ENCODE measurements around the gene NTN5.
"Not testable (repeated sequence)": the region's sequence is repeated elsewhere in the genome, so short reads cannot be mapped to it uniquely, and the experiment has no call there.

NTN5 gene

DNA sequence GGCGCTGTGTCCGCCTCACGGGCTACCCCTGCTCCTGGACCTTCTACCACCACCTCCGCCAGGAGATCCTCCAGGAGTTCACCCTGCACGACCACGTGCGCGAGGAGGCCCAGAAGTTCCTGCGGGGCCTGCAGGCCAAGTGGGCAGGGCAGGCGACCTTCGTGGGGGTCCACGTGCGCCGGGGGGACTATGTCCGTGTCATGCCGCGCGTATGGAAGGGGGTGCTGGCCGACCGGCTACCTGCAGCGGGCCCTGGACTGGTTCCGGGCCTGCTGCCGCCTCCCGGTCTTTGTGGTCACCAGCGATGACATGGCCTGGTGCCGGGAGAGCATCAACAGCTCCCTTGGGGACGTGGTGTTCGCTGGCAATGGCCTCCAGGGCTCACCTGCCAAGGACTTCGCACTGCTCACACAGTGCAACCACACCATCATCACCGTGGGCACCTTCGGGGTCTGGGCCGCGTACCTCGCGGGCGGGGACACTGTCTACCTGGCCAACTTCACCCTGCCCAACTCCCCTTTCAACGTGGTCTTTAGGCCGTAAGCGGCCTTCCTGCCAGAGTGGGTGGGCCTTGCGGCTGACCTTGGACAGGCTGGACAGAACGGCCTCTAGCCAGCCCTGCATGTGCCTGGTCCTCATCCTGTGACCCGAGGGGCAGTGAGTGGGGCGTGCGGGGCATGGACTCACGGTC lies 7.8 kb upstream of the NTN5 start:
- DNase-seq, result no peak
- no peaks in the 10 kb centered on the region for H3K36me3 ChIP-seq
- TF ChIP-seq, protein P1, sequence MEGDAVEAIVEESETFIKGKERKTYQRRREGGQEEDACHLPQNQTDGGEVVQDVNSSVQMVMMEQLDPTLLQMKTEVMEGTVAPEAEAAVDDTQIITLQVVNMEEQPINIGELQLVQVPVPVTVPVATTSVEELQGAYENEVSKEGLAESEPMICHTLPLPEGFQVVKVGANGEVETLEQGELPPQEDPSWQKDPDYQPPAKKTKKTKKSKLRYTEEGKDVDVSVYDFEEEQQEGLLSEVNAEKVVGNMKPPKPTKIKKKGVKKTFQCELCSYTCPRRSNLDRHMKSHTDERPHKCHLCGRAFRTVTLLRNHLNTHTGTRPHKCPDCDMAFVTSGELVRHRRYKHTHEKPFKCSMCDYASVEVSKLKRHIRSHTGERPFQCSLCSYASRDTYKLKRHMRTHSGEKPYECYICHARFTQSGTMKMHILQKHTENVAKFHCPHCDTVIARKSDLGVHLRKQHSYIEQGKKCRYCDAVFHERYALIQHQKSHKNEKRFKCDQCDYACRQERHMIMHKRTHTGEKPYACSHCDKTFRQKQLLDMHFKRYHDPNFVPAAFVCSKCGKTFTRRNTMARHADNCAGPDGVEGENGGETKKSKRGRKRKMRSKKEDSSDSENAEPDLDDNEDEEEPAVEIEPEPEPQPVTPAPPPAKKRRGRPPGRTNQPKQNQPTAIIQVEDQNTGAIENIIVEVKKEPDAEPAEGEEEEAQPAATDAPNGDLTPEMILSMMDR (IDR thresholded peaks at IDR 0.05; ENCODE audit: low read depth, low read length), result no peak
- H3K27me3 ChIP-seq, result no peaks in the 10 kb centered on the region
- H3K4me1 ChIP-seq, result peaks cover 2% of the 10 kb centered on the region; the same call in 1 of the 2 replicates
- H3K4me3 ChIP-seq (ENCODE audit: low read depth, low read length), result no peak overlapping the region
- no peaks in the 10 kb centered on the region for H3K9me3 ChIP-seq

DNA sequence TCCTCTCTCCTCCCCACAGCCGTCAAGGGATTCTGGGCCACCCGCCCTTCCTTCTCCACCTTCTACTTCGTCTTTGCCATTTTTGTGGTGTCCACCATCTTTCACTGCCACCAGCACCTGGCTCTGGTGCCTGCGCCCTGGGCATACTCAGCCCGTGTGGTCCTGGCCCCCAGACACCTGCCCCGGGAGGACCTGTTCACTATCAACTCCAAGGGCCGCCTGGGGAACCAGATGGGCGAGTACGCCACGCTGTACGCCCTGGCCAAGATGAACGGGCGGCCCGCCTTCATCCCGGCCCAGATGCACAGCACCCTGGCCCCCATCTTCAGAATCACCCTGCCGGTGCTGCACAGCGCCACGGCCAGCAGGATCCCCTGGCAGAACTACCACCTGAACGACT lies 7.2 kb upstream of the NTN5 start:
- H3K27me3 ChIP-seq; H3K36me3 ChIP-seq; H3K4me1 ChIP-seq; H3K4me3 ChIP-seq (ENCODE audit: low read depth, low read length); DNase-seq; H3K9me3 ChIP-seq: not testable (repeated sequence)

DNA sequence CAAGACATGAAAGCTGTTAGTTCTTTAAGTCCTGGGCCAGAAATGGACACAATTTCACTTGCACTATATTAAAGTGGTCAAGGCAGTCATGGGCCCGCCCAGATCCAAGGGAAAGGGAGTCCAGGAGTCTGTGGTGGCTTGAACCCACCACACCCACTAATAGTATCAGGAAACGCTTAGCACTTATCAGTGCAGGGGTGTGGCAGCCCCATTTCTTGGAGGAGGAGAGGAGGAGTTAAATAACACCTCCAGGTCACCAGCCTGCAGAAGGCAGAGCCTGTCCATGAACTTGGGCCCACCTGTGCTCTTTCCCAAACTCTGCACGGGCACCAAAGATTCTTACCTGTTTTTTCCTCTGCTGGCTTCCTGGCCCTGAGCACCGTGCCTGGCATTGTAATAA lies 5.4 kb upstream of the NTN5 start:
- no peaks in the 10 kb centered on the region for H3K9me3 ChIP-seq
- TF ChIP-seq, protein P1 (IDR thresholded peaks at IDR 0.05; ENCODE audit: low read depth, low read length), result no peak
- no peaks in the 10 kb centered on the region for H3K36me3 ChIP-seq
- DNase-seq, result no peak
- H3K4me1 ChIP-seq, result peaks cover 4% of the 10 kb centered on the region; the same call in 1 of the 2 replicates
- H3K4me3 ChIP-seq (ENCODE audit: low read depth, low read length), result no peak overlapping the region
- no peaks in the 10 kb centered on the region for H3K27me3 ChIP-seq

DNA sequence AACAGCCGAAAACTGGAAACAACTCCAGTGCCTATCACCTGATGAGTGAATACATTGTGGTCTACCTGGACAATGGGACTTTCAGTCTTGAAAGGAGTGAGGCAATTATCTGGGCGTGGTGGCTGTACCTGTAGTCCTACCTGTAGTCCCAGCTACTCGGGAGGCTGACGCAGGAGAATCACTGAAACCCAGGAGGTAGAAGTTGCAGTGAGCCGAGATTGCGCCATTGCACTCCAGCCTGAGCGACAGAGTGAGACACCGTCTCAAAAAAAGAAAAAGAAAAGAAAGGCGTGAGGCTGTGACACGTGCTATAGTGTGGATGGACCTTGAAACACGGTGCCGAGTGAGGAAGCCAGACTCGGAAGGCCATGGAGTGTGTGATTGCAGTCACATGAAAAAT lies 4.1 kb upstream of the NTN5 start:
- TF ChIP-seq, protein P1 (IDR thresholded peaks at IDR 0.05; ENCODE audit: low read depth, low read length), result no peak

DNA sequence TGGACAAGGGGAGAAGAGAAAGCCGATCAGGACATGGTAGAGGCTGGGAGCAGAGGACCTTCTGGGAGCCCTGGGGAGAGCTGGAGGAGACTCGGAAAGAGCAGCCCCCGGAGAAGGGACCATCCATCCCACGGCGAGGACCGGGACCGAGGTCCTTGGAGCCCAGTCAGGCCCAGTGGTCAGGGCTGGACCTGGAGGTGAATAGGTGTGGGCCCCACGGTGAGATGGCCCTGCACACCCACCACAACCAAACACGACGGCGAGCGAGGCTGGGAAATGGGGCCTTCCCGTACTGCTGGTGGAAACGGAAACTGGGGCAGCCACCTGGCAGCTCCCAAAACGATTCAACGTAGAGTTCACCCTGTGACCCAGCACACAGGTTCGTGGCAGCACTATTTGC lies 3.7 kb upstream of the NTN5 start:
- DNase-seq, result no peak
- Histone ChIP-seq H3K27me3 (no peaks in the 10 kb centered on the region), H3K4me1 (peaks cover 4% of the 10 kb centered on the region; the same call in 1 of the 2 replicates), H3K4me3 (ENCODE audit: low read depth, low read length) (no peak overlapping the region), H3K36me3 (no peaks in the 10 kb centered on the region), H3K9me3 (no peaks in the 10 kb centered on the region)
- TF ChIP-seq, protein P1 (IDR thresholded peaks at IDR 0.05; ENCODE audit: low read depth, low read length), result no peak

More for the DNA sequence above, 4.1 kb upstream of the NTN5 start:
- no peaks in the 10 kb centered on the region for H3K36me3 ChIP-seq
- no peaks in the 10 kb centered on the region for H3K9me3 ChIP-seq
- no peak for DNase-seq
- no peaks in the 10 kb centered on the region for H3K27me3 ChIP-seq
- H3K4me3 ChIP-seq (ENCODE audit: low read depth, low read length), result no peak overlapping the region
- peaks cover 4% of the 10 kb centered on the region; the same call in 1 of the 2 replicates for H3K4me1 ChIP-seq

DNA sequence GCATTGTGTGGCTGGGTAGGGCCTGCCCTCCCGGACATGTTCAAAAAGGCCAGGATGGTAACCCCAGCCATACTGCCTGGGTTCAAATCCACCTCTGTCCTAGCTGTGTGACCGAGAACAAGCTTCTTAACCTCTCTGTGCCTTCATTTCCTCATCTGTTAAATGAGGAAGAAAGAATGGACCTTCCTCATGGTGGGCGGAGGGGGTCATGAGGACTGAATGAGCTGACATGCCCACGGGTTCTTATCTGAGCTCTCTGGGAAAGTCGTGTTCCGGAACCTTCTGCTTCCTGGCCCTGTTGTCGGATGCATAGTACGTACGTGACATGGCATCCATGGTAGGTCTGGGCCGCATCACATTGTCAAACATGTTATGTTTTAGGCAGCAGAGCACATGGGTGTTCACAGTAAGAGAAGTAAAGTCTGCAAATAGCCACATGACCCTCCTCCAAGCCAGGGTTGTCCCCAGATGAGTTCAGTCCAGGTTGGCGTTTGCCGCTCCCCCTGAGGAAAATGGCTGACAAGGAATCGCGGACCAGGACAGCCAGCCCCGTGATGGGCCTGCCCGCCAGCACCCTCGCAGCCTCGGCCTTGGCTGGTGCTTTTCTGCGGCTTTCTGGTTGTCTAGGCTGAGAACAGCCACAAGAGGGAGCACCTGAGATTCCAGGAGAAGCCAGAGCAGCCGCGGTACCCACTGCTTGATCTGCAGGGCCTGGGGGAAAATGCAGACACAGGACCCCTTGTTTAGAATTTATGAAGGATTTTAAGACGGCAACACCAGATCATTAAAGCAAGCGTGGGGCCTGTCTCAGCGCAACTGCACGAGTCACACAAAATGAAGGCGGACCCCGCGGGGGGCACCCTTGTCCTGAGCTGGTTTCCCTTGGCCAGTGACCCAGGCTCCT lies 2.4 kb upstream of the NTN5 start:
- Histone ChIP-seq H3K36me3 (no peaks in the 10 kb centered on the region), H3K9me3 (no peaks in the 10 kb centered on the region), H3K4me1 (peaks cover 4% of the 10 kb centered on the region; the same call in 1 of the 2 replicates), H3K27me3 (no peaks in the 10 kb centered on the region), H3K4me3 (ENCODE audit: low read depth, low read length) (no peak overlapping the region)
- DNase-seq, result peak; percentile 90
- TF ChIP-seq, protein P1 (IDR thresholded peaks at IDR 0.05; ENCODE audit: low read depth, low read length), result peak; percentile 92

Data from BE2C (cell line).